ENCODE measurements around the gene OGDH. TPM values are rescaled to one million over a fixed set of nuclear protein-coding genes. Genes with fewer than 3 reads are reported as not detected.

The OGDH gene
- total RNA-seq, 4 donors from 2014 or later = 74.0 to 160 (median 143) TPM

GRCh38 chr7:44573464-44574286 lies 32.8 kb upstream of the OGDH start, which contains the start of gene DDX56:
TSS of gene DDX56 (minus strand) at chr7:44573908. CDS start at chr7:44573895, 13 bp downstream.
- H3K27ac ChIP-seq = peak within 1 kb of the TSS; percentile 88 to 90 (median 90)
- H3K9me3 ChIP-seq = no peaks in the 10 kb centered on the region
- TF ChIP-seq POLR2AphosphoS5 (IDR thresholded peaks at IDR 0.05) (peak; percentile 91 to 95 (median 94)), EP300 (IDR thresholded peaks at IDR 0.05; ENCODE audit: low read depth) (no peak), POLR2A (IDR thresholded peaks at IDR 0.05) (peak; percentile 87), CTCF (IDR thresholded peaks at IDR 0.05) (peak in 1 of 5 experiments; percentile 6)
- no peaks in the 10 kb centered on the region for H3K27me3 ChIP-seq
- intact Hi-C loops (cut with DNase I; ENCODE audit: low total_unique reads) (no loop called here), in situ Hi-C loops (cut with MboI; ENCODE audit: low pct_ligation_motif_present in 1 of 4, low pct_unique_long_range_greater_than_20kb in 1 of 4, low sequenced_read_pairs in 3 of 4) (loop anchor here in 1 of 4 donors (25.0 kb wide), 1 partner anchor 336 kb away; no protein-coding TSS in a partner anchor)
- H3K4me1 ChIP-seq = peaks cover 17 to 26% (median 17%) of the 10 kb centered on the region in 4 donors
- H3K4me3 ChIP-seq = peak within 1 kb of the TSS; percentile 60 to 88 (median 76)
- 1% methylated on average over 68 of the region's 74 CpGs; no CpG with 5 or more reads in 1 of the 2 donors for WGBS, 2 donors (ENCODE audit: low coverage in 1 of 2)
- H3K36me3 ChIP-seq = peaks cover 0 to 38% (median 13%) of the 10 kb centered on the region in 4 donors
- DNase-seq = peak; percentile 95

- peaks cover 0 to 37% (median 12%) of the 10 kb centered on the region in 4 donors for H3K36me3 ChIP-seq
Observed at GRCh38 chr7:44574287-44574872, 32.0 kb upstream of the OGDH start.

GRCh38 chr7:44575054-44575453 lies 31.4 kb upstream of the OGDH start:
- H3K4me3 ChIP-seq = no peak overlapping the region
- TF ChIP-seq CTCF (IDR thresholded peaks at IDR 0.05) (no peak), POLR2A (IDR thresholded peaks at IDR 0.05) (no peak), POLR2AphosphoS5 (IDR thresholded peaks at IDR 0.05) (no peak), EP300 (IDR thresholded peaks at IDR 0.05; ENCODE audit: low read depth) (no peak)
- H3K4me1 ChIP-seq = peaks cover 17 to 28% (median 18%) of the 10 kb centered on the region in 4 donors
- no peaks in the 10 kb centered on the region for H3K9me3 ChIP-seq
- peaks cover 0 to 32% (median 15%) of the 10 kb centered on the region in 4 donors for H3K36me3 ChIP-seq
- no peaks in the 10 kb centered on the region for H3K27me3 ChIP-seq
- intact Hi-C loops (cut with DNase I; ENCODE audit: low total_unique reads) (no loop called here), in situ Hi-C loops (cut with MboI; ENCODE audit: low pct_ligation_motif_present in 1 of 4, low pct_unique_long_range_greater_than_20kb in 1 of 4, low sequenced_read_pairs in 3 of 4) (loop anchor here (25.0 kb wide), 4 partner anchors 187 to 537 kb away; partner anchors contain the start of genes TBRG4 (in 3 of the 4) and H2AZ2 (in 2 of the 4))
- peak overlapping the region in 1 of 4 donors; percentile 90 for H3K27ac ChIP-seq
- no peak for DNase-seq

More at GRCh38 chr7:44574287-44574872, 32.0 kb upstream of the OGDH start:
- Histone ChIP-seq H3K27me3 (no peaks in the 10 kb centered on the region), H3K4me3 (peak overlapping the region; percentile 52 to 88 (median 67)), H3K4me1 (peaks cover 17 to 26% (median 17%) of the 10 kb centered on the region in 4 donors), H3K9me3 (no peaks in the 10 kb centered on the region), H3K27ac (peak overlapping the region; percentile 88 to 90 (median 90))
- no peak for DNase-seq
- in situ Hi-C loops (cut with MboI; ENCODE audit: low pct_ligation_motif_present in 1 of 4, low pct_unique_long_range_greater_than_20kb in 1 of 4, low sequenced_read_pairs in 3 of 4) (loop anchor here in 1 of 4 donors (25.0 kb wide), 1 partner anchor 337 kb away; no protein-coding TSS in a partner anchor), intact Hi-C loops (cut with DNase I; ENCODE audit: low total_unique reads) (no loop called here)
- TF ChIP-seq POLR2AphosphoS5 (IDR thresholded peaks at IDR 0.05) = no peak
- TF ChIP-seq POLR2A (IDR thresholded peaks at IDR 0.05) = no peak
- TF ChIP-seq EP300 (IDR thresholded peaks at IDR 0.05; ENCODE audit: low read depth) = no peak
- TF ChIP-seq CTCF (IDR thresholded peaks at IDR 0.05) = no peak
- WGBS, 2 donors (ENCODE audit: low coverage in 1 of 2) = 36 to 44% methylated on average over 9 to 18 of the region's 18 CpGs

GRCh38 chr7:44576228-44576627 lies 30.2 kb upstream of the OGDH start:
- no peak for TF ChIP-seq POLR2AphosphoS5 (IDR thresholded peaks at IDR 0.05)
- no peak for TF ChIP-seq CTCF (IDR thresholded peaks at IDR 0.05)
- TF ChIP-seq EP300 (IDR thresholded peaks at IDR 0.05; ENCODE audit: low read depth) = no peak
- no peak for TF ChIP-seq POLR2A (IDR thresholded peaks at IDR 0.05)
- Histone ChIP-seq H3K9me3 (no peaks in the 10 kb centered on the region), H3K36me3 (peaks cover 0 to 20% (median 10%) of the 10 kb centered on the region in 4 donors), H3K4me1 (peaks cover 26 to 39% (median 30%) of the 10 kb centered on the region in 4 donors), H3K27ac (no peak overlapping the region), H3K4me3 (no peak overlapping the region), H3K27me3 (no peaks in the 10 kb centered on the region)
- DNase-seq = no peak
- intact Hi-C loops (cut with DNase I; ENCODE audit: low total_unique reads) (no loop called here), in situ Hi-C loops (cut with MboI; ENCODE audit: low pct_ligation_motif_present in 1 of 4, low pct_unique_long_range_greater_than_20kb in 1 of 4, low sequenced_read_pairs in 3 of 4) (loop anchor here (25.0 kb wide), 4 partner anchors 186 to 536 kb away; partner anchors contain the start of genes TBRG4 (in 3 of the 4) and H2AZ2 (in 2 of the 4))
- WGBS, 2 donors (ENCODE audit: low coverage in 1 of 2) = 85 to 89% methylated on average over 1 to 2 of the region's 2 CpGs

Measured in transverse colon (tissue), 4 donors.